NCI-H1694 treated with DMSO at 0.1 percent for 48 hours (cell line): Measurements from ENCODE around the gene PDCD11.

ENCODE experiments used
- DNase-seq: peaks from one replicate; lab custom pipeline; 2025; lab: John Stamatoyannopoulos, UW

PDCD11 gene

DNA sequence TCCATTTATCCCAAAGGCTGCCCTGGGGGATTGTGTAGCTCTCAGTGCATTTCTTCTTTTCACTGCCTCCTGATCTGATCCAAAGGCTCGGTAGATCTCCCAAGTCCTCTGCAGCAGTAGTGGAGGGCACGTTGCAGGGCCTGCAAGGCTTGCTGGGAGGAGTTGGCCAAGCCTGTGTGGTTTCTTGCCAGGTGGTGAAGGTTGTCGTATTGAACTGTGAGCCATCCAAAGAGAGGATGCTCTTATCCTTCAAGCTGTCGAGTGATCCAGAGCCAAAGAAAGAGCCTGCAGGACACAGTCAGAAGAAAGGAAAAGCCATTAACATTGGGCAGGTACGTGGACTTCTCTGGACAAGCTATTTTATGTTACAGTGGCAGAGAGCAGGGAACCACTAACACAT lies 21.2 kb downstream of the PDCD11 start:
- no peak for DNase-seq

DNA sequence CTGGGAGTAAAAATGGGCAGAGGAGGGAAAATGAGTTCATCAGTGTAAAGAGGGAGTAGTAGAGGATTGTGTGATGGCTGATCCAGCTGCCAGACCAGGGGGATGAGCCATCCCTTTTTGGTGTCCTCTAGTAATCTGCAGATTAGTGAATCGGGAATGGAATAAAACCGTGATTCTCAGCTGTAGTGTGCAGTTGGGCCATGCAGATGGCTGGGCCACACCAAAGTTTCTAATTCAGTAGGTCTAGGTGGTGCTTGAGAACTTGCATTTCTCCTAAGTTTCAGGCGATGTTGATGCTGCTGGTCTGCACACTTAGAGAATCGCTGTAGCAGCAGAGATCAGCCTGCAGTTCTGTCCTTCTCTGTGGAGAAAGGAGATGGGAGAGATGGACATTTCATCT lies 22.7 kb downstream of the PDCD11 start:
- DNase-seq, result no peak

DNA sequence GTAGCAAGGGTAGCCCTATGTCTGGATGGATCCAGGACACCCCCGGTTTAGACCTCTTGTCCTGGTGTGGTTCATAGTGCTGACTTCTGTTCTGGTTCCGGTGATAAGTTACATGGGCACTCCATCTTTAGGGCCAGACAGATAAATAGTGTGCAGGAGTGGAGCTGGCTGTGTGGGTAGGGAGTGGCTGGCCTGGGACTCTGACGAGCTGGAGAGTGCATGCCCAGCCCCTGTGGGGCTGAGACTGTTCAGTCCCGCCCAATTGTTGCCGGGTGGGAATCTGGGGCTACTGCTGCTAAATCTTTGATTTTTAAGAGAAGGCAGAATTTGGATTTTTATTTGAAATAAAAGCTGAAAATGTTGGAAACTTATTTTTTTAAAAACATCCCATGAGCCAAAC lies 27.3 kb downstream of the PDCD11 start:
- no peak for DNase-seq

DNA sequence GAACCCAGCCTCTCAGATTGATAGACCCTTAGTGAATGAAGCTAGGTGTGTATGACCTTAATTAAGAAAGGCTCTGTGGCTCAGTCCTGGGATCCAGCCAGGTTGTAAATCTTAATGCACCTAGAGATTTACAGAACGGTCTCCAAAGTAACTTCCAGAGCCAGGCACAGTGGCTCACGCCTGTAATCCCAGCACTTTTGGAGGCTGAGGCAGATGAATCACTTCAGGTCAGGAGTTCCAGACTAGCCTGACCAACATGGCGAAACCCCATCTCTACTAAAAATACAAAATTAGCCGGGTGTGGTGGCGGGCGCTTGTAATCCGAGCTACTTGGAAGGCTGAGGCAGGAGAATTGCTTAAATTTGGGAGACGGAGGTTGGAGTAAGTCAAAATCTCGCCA lies 31.4 kb downstream of the PDCD11 start:
- DNase-seq, result no peak

DNA sequence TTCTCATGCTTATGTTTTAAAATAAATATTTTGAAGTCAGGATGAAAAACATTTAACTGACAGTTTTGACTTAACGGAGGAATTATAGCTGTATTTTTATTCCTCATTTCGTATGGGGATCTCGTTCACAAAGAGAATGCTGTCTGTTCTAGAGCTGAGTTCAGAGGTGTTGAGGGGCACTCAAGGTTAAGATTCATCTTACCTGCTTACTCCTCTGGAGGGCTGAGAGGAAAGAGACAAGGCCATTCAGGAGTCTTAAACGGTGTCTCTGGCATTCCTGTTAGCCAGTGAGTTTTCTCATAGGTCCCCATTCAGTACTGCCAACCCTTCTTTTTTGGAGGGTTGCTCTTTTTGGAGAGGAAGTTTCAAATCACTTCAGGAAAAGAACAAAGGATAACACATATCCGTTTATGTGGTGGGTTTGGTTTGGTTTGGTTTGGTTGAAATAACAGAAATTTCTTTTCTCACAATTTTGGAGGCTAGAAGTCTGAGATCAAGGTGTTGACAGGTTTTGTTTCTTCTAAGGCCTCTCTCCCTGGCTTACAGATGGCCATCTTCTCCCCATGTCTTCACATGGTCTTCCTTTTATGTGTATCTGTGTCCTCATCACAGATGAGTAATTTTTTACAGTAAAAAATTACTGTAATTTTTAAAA lies 32.7 kb downstream of the PDCD11 start:
- no peak for DNase-seq

DNA sequence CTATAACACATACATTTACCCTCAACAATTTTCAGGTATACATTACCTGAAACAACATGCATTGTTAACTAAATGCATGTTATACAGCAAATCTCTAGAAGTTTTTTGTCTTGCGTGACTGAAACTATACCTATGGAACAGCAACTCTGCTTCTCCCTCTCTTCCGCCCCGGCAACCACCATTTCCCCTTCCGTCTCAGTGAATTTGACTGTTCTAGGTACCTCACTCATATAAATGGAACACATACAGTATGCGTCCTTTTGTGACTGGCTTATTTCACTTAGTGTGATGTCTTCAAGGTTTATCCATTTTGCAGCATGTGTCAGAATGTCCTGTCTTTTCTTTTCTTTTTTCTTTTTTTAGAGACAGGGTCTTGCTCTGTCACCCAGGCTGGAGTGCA lies 33.2 kb downstream of the PDCD11 start:
- DNase-seq, result no peak

DNA sequence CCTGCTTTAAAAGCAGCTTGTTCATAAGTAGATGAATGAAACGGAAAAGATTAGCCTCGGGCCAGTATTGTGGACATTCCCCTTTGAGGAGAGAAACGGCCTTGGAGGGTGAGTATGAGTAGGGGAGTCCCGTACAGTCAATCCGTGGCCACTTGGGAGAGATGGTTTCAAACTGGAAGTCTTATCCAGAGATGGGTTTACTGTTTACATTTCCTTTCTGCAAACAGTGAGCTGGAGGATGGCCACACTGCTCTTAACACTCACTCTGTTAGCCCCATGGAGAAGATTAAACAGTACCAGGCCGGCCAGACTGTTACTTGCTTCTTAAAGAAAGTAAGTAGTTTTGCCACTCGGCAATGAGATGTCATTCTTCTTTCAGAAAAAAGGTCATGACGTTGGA lies 35.5 kb downstream of the PDCD11 start:
- DNase-seq, result no peak

DNA sequence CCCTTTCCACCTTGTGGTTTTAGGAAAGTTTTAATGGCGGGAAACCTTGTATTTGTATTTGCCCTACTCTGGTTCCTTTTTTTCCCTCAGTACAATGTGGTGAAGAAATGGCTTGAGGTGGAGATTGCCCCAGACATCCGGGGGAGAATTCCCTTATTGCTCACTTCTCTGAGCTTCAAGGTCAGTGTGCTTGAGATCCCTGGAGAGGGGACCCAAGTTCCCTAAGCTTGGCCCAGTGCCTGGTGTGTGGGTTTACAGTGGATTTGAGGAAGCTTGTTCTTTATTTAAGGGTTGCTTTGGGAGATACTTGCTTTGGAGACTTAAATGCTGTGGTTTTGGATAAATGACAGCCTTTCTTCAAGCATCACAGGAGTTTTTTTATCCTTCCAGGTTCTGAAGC lies 37.4 kb downstream of the PDCD11 start:
- DNase-seq, result no peak

DNA sequence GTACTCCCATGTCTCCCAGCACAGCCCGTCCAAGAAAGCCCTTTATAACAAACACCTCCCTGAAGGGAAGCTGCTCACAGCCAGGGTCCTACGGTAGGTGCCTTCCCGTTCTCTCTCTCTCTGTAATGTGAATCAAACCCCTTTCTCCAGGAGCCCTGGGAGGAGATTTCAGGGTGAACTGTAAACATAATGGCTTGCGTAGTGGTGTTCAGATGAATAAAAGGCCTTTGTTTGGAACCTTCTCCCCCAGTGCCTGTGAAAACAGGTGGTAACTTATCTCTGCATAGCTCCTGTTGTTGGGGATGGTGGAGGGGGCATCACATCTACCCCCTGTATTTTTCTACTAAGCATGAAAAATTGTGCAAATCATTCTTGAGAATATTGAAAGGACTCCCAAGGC lies 43.4 kb downstream of the PDCD11 start:
- no peak for DNase-seq

DNA sequence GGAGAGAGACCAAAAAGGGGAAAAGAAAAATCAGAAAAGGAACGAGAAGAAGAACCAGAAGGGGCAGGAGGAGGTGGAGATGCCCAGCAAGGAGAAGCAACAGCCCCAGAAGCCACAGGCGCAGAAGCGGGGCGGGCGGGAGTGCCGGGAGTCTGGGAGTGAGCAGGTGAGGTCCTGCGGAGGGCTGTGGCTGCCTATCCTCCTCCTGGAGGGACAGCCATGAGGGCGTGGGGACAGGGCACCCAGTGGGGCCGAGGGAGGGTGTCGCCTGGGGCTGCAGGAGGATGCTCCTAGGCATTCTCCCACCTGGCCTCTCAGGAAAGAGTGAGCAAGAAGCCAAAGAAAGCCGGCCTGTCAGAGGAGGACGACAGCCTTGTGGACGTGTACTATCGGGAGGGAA lies 44.0 kb downstream of the PDCD11 start:
- DNase-seq, result no peak

DNA sequence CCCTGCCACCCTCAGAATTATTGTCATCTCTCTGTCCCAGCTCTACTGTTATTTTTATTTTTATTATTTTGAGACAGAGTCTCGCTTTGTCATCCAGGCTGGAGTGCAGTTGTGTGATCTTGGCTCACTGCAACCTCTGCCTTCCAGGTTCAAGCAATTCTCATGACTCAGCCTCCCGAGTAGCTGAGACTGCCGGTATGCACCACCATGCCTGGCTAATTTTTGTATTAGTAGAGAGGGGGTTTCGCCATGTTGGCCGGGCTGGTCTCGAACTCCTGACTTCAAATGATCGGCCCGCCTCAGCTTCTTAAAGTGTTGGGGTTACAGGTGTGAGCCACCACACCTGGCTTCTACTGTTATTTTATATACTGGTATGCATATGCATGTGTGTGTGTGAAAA lies 44.8 kb downstream of the PDCD11 start:
- DNase-seq, result no peak

DNA sequence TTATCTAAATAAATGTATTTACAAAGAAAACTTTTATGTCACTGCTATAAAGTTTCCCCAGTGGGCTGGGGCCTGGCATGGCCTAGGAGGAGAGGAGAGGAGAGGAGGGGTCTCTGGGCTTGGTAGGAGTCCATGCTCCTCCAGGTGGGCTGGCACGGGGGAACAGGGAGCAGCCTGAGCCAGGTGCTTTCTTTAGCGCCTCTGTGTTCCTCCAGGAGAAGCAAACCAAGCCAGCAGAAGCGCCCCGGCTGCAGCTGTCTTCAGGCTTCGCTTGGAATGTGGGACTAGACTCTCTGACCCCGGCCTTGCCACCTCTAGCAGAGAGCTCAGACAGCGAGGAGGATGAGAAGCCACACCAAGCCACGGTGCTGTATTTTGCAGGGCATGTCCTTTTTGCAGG lies 45.2 kb downstream of the PDCD11 start:
- DNase-seq, result no peak

DNA sequence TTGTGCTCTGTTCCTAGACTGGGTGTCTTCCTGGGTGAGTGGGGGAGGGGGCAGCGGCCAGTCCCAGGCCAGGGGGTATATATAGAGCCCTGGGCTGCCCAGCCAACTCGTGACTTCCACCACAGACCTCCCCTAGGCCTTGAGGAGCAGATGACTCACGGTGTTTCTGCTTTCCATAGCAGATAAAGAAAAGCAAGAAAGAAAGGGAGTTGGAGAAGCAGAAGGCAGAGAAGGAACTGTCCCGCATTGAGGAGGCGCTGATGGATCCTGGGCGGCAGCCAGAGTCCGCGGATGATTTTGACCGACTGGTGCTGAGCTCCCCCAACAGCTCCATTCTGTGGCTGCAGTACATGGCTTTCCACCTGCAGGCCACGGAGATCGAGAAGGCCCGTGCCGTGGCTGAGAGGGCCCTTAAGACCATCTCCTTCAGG lies 45.6 kb downstream of the PDCD11 start:
- DNase-seq, result no peak

DNA sequence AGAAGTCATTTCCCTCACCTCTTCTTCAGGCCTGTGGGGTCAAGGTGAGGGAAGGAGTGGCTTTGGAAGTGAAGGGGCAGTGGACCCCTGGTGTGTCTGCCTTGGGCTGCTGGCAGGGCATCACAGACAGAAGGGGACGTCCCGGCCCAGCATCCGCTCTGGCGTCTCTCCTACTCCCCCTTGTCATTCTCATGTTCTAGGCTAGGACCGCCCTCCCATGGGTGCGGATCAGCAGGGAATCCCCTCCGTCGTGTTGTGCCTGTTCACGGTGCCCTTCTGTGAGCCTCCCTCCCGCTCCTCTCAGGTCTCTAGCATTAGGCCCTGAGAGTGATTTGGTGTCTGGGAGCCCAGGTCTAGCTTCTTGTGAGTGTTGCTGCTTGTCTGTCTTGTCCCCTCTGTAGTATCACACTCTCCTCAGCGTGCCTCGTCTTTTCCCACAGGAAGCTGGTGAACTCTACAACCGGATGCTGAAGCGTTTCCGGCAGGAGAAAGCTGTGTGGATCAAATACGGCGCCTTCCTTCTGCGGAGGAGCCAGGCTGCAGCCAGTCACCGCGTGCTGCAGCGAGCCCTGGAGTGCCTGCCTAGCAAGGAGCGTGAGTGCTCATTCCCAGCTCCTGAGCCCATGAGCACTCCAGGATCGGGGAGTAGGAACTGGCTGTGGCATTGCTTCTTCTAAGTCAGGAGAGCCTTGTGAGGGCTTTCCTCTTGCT lies 47.2 kb downstream of the PDCD11 start:
- DNase-seq, result no peak

DNA sequence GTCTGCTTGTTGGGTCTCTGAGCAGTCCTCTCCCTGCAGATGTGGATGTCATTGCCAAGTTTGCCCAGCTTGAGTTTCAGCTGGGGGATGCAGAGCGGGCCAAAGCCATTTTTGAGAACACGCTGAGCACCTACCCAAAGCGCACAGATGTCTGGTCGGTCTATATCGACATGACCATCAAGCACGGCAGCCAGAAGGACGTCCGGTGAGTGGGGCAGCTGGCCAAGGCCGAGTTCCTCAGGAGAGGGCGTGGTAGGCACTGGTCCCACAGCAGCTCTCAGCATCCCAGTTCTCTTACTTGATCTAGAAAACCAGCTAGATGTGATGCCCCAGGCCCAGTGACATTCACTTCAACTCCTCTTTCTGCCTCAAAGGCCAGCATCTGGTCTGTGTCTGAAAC lies 48.1 kb downstream of the PDCD11 start:
- no peak for DNase-seq

DNA sequence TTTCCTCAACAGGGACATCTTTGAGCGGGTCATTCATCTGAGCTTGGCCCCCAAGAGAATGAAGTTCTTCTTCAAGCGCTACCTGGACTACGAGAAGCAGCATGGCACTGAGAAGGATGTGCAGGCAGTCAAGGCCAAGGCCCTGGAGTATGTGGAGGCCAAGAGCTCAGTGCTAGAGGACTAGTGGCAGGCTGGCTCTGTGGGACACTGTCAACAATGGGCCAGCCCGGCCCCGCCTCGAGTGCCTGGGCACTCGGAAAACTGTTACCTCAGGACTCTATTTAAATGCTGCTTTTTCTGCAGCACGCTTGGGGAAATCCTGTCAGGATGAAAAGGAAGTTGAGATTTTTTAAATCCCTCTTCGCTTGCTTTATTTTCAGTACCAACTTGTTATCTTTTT lies 48.9 kb downstream of the PDCD11 start:
- no peak for DNase-seq

DNA sequence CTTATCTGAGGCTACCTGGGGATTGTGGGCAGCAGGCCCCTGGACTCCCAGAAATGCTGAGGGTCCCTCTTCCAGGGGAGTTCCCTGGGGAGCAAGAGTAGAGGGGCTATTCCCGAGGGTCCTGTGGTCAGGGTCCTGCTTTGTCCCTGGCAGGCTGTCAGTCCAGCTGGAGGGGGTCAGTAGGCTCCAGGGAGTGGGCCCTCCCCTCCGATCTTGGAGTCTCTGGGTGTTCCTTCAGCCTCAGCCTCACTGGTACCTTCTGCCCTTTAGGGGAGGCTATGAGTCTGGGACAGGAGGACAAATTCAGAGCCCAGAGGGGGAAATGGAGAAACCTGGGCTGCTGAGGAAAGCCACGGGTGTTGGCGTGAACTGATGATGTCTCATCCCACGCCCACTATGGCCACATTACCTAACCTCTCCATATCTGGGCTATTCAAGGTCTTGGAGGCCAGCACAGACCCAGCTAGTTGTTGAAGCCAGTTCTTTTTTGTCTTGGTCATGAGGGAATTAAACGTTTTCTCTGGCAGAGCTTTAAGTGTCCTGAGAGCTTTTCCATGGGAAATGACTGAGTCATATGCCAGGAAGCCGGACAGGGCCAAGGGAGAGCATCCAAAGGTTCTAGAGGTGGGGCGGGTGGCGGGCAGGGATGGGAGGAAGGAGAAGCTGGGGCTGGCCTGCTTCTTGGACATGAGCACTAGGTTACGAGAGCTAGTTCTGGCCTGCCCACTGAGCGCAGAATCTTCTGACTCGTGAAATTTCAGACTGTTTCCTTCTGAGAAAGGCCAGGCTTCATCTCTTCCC lies 49.5 kb downstream of the PDCD11 start:
- DNase-seq, result no peak

DNA sequence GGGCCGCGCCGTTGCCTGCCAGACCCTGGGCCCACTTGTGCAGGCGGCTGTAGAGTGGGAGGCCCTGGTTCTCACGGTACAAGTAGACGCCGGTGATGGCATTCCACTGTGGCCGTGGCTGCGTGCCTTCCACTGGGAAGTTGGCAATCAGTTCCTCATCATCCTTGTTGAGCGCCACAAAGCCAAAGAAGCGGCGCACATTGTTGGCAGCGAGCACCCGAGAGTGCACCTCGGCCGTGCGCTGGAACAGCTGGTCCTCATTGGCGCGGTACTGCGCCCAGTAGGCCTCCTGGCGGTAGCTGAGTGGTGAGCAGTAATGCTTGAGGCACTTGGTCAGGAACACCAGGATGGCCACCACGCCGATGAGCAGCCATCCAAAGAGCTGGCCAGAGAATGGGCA lies 50.8 kb downstream of the PDCD11 start:
- no peak for DNase-seq

DNA sequence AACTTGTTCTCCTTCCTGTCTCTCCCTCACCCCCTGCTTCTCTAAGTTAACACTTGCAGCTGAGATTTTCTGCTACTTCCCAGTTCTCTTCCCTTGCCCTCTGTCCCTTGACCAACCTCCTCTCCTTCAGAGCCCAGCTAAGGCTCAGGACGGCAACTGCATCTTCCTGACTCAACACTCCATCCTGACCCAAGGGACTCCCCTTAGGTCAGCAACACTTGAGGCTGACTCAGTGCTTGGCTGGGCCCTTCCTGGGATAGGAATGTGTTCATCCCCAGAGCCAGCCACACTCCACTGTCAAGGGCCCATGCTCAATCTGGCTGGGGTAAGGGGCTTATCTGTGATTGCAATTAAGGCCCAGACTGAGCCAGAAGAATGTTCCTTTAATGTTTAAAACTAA lies 52.3 kb downstream of the PDCD11 start:
- DNase-seq, result no peak

DNA sequence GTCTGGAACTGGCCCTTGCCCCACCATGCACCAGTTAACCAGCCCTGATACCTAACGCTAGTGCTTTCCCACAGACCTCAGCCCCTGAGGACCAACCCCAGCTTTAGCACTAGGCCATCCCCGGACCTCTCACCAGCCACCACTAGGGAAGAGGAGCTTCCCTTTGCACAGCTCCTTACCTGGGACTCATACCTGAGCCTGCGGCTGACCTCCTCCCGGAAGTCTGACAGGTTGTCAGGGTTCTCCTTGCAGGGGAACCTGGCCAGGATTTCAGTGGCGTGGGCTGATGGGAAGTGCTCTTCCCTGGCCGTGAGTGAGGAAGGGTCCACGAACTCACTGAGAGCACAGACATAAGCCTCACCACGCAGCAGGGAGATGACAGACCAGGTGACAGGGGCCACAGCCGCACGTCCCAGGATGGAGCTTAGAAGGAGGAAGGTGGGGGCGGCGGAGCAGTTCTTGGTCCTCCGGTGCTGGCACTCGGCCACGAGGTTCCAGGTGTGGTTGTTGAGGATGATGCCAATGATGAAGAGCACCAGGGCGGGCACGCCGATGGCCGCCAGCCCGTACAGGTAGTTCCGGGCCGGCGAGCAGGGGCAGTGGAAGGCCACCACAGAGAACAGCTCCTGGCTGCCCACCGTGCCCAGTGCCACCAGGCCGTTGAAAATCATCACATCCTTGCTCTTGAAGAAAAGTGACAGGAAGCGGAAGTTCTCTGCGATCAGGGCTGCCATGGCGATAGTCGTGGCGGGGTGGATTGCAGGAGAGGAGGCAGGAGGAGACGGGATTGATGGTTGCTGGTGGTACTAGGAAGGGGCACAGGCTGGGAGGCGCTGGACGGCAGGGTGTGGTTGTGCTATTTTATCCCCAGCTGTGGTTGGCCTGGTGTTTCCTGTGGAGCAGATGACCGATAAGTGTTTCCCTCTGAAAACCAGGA lies 53.0 kb downstream of the PDCD11 start:
- no peak for DNase-seq

DNA sequence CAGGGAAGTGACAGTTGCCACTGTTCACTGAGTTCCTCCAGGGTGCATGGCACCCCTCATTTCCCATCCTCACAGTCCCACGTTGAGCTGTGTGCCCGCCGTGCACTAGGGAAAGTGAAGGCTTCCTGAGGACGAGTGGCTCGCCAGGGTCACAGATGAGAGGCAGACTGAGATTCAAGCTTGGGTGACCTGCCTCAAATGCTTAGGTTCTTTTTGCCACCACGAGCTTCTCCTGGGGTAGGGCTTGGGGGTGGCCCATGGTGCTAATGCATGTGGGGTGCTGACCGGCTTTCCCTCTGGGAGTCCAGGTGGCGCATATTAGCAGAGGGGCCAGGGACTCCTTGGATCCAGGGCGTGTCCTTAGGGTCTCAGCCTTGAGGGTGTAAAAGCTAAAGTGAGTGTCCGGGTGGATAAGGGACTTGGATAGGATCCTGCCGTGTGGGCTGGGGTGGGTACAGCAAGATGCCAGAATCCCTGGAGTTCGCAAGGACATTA lies 53.8 kb downstream of the PDCD11 start:
- DNase-seq, result no peak
